Astrocyte (in vitro differentiated cells and primary cell): ENCODE measurements around the gene ZC3H12C. TPM values are rescaled to one million over a fixed set of nuclear protein-coding genes. Genes with fewer than 3 reads are reported as not detected.

ENCODE experiments used
- DNase-seq: peaks from one replicate; pipeline ENCODE4 v3.0.0-alpha.2; 2010; ENCODE audit warnings: low read depth
- FAIRE-seq: peaks from 2 replicates; lab custom pipeline; 2011; peaks lifted over from hg19 to GRCh38; lab: Jason Lieb, UNC
- H2AFZ ChIP-seq: 2 replicates; pipeline ENCODE4 v1.6.0; 2012; ENCODE audit warnings: low read depth, low read length, inconsistent platforms
- H3K27ac ChIP-seq: 2 replicates; pipeline ENCODE4 v1.5.1; 2011; ENCODE audit warnings: low read depth, low read length, inconsistent platforms
- H3K27me3 ChIP-seq: 2 replicates; pipeline ENCODE4 v1.6.0; 2011; ENCODE audit warnings: low read length, inconsistent platforms; ENCODE audit not compliant: insufficient read depth
- H3K36me3 ChIP-seq: 2 replicates; pipeline ENCODE4 v1.5.1; 2011; ENCODE audit warnings: low read length, inconsistent platforms; ENCODE audit not compliant: insufficient read depth
- H3K4me1 ChIP-seq: 2 replicates; pipeline ENCODE4 v1.5.1; 2011; ENCODE audit warnings: low read length, inconsistent platforms; ENCODE audit not compliant: insufficient read depth
- H3K4me2 ChIP-seq: 2 replicates; pipeline ENCODE4 v1.6.0; 2012; ENCODE audit warnings: low read length, inconsistent platforms
- H3K4me3 ChIP-seq: 2 replicates; pipeline ENCODE4 v1.5.1; 2011; ENCODE audit warnings: low read depth, mild to moderate bottlenecking, low read length, inconsistent platforms; ENCODE audit not compliant: insufficient read depth
- H3K79me2 ChIP-seq: 2 replicates; pipeline ENCODE4 v1.6.0; 2012; ENCODE audit warnings: mild to moderate bottlenecking, low read length, inconsistent platforms; ENCODE audit not compliant: insufficient read depth
- H3K9ac ChIP-seq: 2 replicates; pipeline ENCODE4 v1.6.0; 2012; ENCODE audit warnings: mild to moderate bottlenecking, low read length, inconsistent platforms
- H3K9me3 ChIP-seq: 2 replicates; pipeline ENCODE4 v1.5.1; 2012; ENCODE audit warnings: low read depth, mild to moderate bottlenecking, low read length, inconsistent platforms; ENCODE audit not compliant: insufficient read depth
- H4K20me1 ChIP-seq: 2 replicates; pipeline ENCODE4 v1.6.0; 2012; ENCODE audit warnings: low read length, inconsistent platforms; ENCODE audit not compliant: insufficient read depth
- H3K27ac Mint-ChIP-seq: one replicate; pipeline ENCODE4 v1.8.0; 2021; ENCODE audit warnings: mild to moderate bottlenecking, mixed read lengths; ENCODE audit not compliant: unreplicated experiment
- H3K27me3 Mint-ChIP-seq: one replicate; pipeline ENCODE4 v1.8.0; 2021; ENCODE audit warnings: low read depth, mixed read lengths; ENCODE audit not compliant: unreplicated experiment
- H3K36me3 Mint-ChIP-seq: one replicate; pipeline ENCODE4 v1.8.0; 2021; ENCODE audit warnings: low read depth, mixed read lengths; ENCODE audit not compliant: unreplicated experiment
- H3K4me1 Mint-ChIP-seq: one replicate; pipeline ENCODE4 v1.8.0; 2021; ENCODE audit warnings: low read depth, mixed read lengths; ENCODE audit not compliant: unreplicated experiment
- H3K4me3 Mint-ChIP-seq: one replicate; pipeline ENCODE4 v1.8.0; 2021; ENCODE audit warnings: mild to moderate bottlenecking, moderate library complexity, mixed read lengths; ENCODE audit not compliant: unreplicated experiment
- H3K9me3 Mint-ChIP-seq: one replicate; pipeline ENCODE4 v1.8.0; 2021; ENCODE audit warnings: mild to moderate bottlenecking, mixed read lengths; ENCODE audit not compliant: unreplicated experiment
- EZH2 ChIP-seq: IDR thresholded peaks from 2 replicates; pipeline ENCODE4 v1.6.1; 2012; ENCODE audit warnings: mild to moderate bottlenecking, low read length, inconsistent platforms; ENCODE audit not compliant: insufficient read depth
- total RNA-seq: library from RNA; stranded (reverse); gene quantifications from 2 replicates; pipeline ENCODE4 v1.2.1, GENCODE V29; 2021
- TF ChIP-seq, protein P1 (sequence below): IDR thresholded peaks from 2 replicates; pipeline ENCODE4 v1.5.1; 2011; ENCODE audit warnings: low read depth, mild to moderate bottlenecking, inconsistent platforms, low read length, moderate library complexity; ENCODE audit not compliant: insufficient read depth

Gene ZC3H12C
- total RNA-seq, 1 donor from 2014 or later, result 12.0 TPM

DNA sequence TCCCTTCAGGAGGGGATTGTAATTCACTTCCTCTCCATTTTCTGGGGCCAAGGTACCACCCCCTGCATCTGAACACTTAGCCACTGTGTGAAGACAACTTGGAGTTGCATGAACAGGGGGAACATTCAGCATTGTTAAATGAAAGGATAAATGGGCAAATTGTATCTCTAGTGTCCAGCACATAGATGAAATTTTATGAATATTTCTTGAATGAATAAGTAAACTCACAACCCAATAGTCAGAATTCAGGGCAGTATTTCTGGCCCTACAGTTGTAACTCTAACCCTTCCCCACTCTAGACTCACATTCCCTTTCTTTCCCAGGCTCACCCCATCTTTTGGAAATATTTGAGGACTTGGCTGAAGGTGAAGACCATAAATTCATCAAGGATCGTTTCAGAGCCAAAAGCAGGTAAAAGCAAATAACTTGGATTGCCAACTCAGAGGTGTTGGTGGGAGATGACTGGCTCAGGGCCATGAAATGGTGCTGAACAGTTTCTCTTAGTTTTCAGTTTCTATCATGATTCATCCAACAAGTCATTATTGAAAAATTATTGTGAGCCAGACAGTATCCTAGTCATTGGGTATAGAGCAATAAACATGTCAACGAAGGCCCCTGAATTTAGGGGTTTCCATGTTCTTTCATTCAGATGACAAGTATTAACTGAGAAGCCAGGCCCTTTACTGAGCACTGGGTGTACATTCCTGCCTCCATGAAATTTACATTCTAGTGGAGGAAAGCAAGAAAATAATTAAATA lies 33.3 kb upstream of the ZC3H12C start:
- Histone ChIP-seq H3K9ac (no peak overlapping the region), H3K4me2 (peak overlapping the region; percentile 51), H3K9me3 (no peaks in the 10 kb centered on the region), H3K79me2 (no peaks in the 10 kb centered on the region), H4K20me1 (no peaks in the 10 kb centered on the region), H3K27me3 (no peaks in the 10 kb centered on the region), H2AFZ (no peak overlapping the region), H3K36me3 (no peaks in the 10 kb centered on the region), H3K4me1 (no peaks in the 10 kb centered on the region), H3K27ac (no peak overlapping the region), H3K4me3 (no peak overlapping the region)
- H3K36me3 Mint-ChIP-seq, result no peaks in the 10 kb centered on the region
- DNase-seq (peak; percentile 64), FAIRE-seq (no peak)
- no peaks in the 10 kb centered on the region for H3K27me3 Mint-ChIP-seq
- no peak overlapping the region for H3K4me3 Mint-ChIP-seq
- TF ChIP-seq, protein P1, sequence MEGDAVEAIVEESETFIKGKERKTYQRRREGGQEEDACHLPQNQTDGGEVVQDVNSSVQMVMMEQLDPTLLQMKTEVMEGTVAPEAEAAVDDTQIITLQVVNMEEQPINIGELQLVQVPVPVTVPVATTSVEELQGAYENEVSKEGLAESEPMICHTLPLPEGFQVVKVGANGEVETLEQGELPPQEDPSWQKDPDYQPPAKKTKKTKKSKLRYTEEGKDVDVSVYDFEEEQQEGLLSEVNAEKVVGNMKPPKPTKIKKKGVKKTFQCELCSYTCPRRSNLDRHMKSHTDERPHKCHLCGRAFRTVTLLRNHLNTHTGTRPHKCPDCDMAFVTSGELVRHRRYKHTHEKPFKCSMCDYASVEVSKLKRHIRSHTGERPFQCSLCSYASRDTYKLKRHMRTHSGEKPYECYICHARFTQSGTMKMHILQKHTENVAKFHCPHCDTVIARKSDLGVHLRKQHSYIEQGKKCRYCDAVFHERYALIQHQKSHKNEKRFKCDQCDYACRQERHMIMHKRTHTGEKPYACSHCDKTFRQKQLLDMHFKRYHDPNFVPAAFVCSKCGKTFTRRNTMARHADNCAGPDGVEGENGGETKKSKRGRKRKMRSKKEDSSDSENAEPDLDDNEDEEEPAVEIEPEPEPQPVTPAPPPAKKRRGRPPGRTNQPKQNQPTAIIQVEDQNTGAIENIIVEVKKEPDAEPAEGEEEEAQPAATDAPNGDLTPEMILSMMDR, result no peak
- no peak for TF ChIP-seq EZH2
- peaks cover 6% of the 10 kb centered on the region for H3K4me1 Mint-ChIP-seq
- peaks cover 3% of the 10 kb centered on the region for H3K9me3 Mint-ChIP-seq
- H3K27ac Mint-ChIP-seq, result no peak overlapping the region

DNA sequence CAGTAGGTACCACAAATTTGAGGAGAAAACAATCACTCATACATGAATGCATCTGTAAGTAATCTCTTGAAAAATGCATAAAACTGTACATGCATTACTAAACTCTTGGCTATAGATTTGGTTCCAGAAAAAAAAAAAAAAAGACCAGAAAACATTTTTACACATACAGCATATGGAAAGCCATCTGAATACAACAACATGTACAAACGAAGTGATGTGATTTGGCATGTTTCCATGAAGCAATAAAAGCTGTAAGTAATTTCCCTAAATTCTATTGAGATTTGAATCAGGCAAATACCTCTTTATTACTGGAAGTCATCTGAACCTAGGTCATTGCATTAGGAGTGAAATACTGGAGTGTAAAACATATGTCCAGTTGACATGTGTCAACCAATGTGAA lies 31.9 kb upstream of the ZC3H12C start:
- TF ChIP-seq, protein P1, result no peak
- no peak for TF ChIP-seq EZH2
- Mint-ChIP-seq H3K27ac (no peak overlapping the region), H3K27me3 (no peaks in the 10 kb centered on the region), H3K4me1 (peaks cover 6% of the 10 kb centered on the region), H3K4me3 (no peak overlapping the region), H3K36me3 (no peaks in the 10 kb centered on the region), H3K9me3 (peaks cover 3% of the 10 kb centered on the region)
- Histone ChIP-seq H4K20me1 (no peaks in the 10 kb centered on the region), H3K9me3 (no peaks in the 10 kb centered on the region), H2AFZ (no peak overlapping the region), H3K79me2 (no peaks in the 10 kb centered on the region), H3K27ac (no peak overlapping the region), H3K27me3 (no peaks in the 10 kb centered on the region), H3K4me1 (no peaks in the 10 kb centered on the region), H3K4me2 (no peak overlapping the region), H3K4me3 (no peak overlapping the region), H3K36me3 (no peaks in the 10 kb centered on the region), H3K9ac (no peak overlapping the region)
- no peak for FAIRE-seq
- DNase-seq, result no peak

DNA sequence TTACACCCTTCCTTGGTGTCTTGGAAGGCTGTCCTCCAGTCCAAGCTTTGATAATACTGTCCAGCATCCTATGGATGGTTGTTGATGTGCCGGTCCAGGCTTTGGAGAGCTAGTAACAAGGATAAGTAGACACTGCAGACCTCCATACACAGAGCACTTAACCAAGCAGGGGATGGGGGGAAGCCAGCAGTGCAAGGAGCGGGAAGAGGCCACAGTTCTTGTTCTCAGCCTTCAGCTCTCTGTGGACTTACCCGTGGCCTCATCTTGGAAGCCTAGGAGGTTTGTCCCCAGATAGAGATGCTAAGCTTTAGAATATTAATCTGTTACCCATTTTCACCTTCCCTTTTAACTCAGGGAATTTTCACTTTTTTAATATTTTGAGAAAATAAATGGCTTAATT lies 30.9 kb upstream of the ZC3H12C start:
- Mint-ChIP-seq H3K4me3 (no peak overlapping the region), H3K27ac (no peak overlapping the region), H3K4me1 (peaks cover 6% of the 10 kb centered on the region), H3K27me3 (no peaks in the 10 kb centered on the region), H3K36me3 (no peaks in the 10 kb centered on the region), H3K9me3 (peaks cover 1% of the 10 kb centered on the region)
- no peak overlapping the region for H3K9ac ChIP-seq
- no peaks in the 10 kb centered on the region for H4K20me1 ChIP-seq
- no peaks in the 10 kb centered on the region for H3K27me3 ChIP-seq
- no peak overlapping the region for H3K4me3 ChIP-seq
- no peak overlapping the region for H3K4me2 ChIP-seq
- no peaks in the 10 kb centered on the region for H3K36me3 ChIP-seq
- FAIRE-seq (no peak), DNase-seq (no peak)
- H3K27ac ChIP-seq, result no peak overlapping the region
- TF ChIP-seq, protein P1, result no peak
- no peak for TF ChIP-seq EZH2
- H3K79me2 ChIP-seq, result no peaks in the 10 kb centered on the region
- H3K9me3 ChIP-seq, result no peaks in the 10 kb centered on the region
- H3K4me1 ChIP-seq, result no peaks in the 10 kb centered on the region
- H2AFZ ChIP-seq, result no peak overlapping the region
